Measurements from ENCODE around the gene PSAPL1.

Gene PSAPL1

GRCh38 chr4:7430965-7431695 lies 3.6 kb downstream of the PSAPL1 start:
- DNase-seq (ENCODE audit: low read depth, low spot score): no peak

DNA sequence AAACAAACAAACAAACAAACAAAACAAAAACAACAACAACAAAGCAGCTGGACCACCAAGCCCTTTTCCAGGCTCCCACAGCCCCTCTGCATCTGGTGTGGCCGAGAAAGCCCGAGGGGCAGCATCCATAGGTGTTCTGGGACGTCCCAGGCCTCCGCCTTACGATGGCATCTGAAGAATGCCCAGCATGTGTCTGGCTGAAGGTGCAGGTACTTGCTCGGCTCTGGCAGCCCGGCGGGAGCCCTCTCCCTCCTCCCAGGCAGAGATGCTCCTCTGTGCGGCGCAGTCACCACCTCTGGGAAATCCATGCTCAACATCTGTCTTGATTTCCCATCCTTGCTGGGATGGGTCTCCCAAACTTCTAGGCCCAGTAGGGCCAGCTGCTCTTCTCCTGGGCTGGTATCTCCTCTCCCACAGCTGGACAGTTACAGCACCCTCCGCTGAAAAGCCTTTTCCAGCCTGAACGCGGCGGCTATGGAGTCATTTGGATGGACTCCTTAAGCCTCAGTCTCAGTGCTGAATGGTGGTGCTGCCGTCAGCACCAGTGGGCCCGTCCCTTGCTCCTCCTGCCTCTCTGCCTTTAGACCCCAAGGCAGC lies 4.3 kb downstream of the PSAPL1 start:
- DNase-seq (ENCODE audit: low read depth, low spot score): no peak

GRCh38 chr4:7429601-7430078 lies 5.1 kb downstream of the PSAPL1 start:
- no peak for DNase-seq (ENCODE audit: low read depth, low spot score)

- no peak for DNase-seq (ENCODE audit: low read depth, low spot score)
Measured at GRCh38 chr4:7429069-7429416, 5.7 kb downstream of the PSAPL1 start.

DNA sequence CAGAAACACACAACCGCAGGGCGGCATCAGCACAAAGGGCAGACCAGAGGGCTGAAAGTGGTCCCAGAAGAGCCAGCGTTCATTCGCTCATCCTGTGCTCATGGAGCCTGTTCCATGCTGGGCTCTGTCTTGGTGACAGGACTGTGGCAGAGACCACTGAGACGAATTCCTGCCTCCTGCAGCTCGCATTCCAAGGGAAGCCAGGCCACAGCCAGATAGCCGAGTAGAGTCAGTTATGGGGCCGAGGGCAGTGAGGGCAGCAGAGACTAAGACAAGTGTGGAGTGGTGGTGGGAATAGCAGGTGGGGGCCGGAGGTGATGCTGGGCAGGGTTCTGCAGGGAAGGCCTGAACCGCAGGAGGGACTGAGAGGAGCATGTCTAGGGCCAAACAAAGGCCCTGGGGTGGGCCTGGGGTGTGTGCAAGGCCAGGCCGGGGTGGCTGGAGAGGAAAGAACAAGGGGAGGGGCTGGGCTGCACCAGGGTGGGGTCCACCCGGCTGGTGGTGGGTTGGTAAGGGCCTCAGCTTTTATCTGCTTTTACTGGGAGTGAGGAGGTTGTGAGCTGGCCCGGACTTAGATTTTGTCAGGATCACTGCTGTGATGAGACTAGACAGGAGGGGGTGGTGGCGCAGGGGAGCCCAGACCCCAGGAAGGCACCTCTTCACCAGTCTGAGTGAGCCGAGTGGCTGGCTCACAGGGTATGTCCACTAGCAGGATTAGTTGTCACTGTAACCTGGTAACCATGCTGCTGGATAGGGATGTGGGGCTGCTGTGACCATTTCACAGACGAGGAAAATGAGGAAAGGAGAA lies 6.3 kb downstream of the PSAPL1 start:
- DNase-seq (ENCODE audit: low read depth, low spot score): peak; percentile 31

DNA sequence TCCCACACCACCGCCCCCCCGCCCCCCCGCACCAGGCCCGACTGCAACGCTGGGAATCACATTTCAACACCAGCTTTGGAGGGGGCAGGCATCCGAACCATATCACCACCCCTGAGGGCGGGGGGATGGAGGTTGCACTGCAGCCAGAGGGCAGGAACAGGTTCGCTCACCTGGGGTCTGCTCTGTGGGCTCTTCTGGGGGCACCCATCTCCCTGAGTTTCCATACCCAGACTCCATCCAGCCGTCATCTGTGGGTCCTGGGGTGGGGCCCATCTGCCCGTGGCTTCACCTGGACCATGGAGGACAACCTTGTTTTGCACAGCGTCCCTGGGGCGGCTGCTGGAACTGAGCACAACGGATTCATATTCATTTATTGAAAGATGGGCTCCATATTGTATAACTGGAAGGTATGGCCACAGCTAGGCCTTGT lies 6.9 kb downstream of the PSAPL1 start:
- DNase-seq (ENCODE audit: low read depth, low spot score): no peak

DNA sequence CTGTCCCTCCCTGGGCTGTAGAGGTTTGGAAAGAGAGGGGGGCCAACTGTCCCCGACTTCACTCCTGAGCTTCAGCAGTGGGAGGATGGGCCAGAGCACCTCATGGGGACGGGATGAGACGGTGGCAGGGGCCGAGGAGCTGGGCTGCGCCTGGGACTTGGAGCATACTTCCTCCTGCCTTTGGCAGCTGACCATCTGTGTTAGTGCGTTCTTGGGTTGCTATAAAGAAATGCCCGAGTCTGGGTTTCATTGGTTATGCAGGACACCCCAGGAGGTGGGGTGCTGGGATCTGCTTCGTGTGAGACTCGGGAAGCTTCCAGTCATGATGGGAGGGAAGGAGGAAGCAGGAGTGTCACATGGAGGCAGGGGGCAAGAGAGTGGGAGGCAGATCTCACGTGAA lies 7.4 kb downstream of the PSAPL1 start:
- DNase-seq (ENCODE audit: low read depth, low spot score): no peak

DNA sequence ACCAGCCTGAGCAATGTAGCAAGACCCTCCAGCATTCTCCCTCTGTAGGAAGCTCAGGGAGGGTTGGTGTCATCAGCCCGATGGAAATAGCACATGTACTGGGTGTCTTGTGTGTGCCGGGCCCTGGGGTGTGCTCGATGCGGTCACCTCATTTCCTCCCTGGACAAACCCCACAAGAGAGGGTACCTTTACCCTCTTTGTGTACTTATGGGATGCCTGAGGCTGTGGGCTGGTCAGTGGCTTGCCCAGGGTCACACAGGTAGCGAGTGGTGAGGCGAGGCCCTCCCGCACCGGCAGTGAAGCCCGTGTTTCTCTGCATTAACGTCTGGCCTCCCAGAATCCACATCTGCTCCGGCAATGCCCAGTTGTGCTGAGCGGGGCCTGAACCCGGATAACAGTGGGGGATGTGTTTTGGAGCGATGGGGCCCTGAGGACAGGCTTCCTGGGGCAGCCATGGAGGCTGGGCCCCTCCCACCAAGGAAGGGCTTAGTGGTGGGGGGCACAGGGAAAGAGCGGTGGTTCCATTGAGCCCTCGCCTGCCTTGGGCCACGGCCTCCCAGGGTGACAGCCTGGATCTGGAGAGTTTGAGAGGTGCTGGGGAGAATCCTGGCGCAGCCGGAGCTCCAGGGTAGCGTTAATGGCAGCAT lies 8.1 kb downstream of the PSAPL1 start:
- no peak for DNase-seq (ENCODE audit: low read depth, low spot score)

- no peak for DNase-seq (ENCODE audit: low read depth, low spot score)
Measured at GRCh38 chr4:7425591-7426468, 8.9 kb downstream of the PSAPL1 start.

DNA sequence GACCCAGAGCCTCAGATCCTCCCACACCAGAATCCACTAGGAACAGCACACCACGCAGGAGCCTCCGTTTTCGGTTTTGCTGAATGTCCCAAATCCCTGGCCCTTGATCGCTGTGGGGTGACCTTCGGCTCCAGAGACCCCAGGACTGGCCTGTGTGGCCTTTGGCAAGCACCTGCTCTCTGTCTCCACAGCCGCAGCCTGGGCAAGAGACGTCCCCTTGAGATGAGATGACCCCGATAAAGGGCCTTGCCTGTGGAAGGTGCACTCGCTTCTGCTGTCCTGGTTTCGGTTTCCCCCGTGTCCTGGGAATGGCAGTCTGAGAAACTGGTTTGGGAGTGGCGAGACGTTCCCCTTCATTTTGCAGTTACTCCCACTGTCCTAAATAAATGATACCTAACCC lies 9.6 kb downstream of the PSAPL1 start:
- no peak for DNase-seq (ENCODE audit: low read depth, low spot score)

- DNase-seq (ENCODE audit: low read depth, low spot score): no peak
Measured at GRCh38 chr4:7424553-7425111, 10.1 kb downstream of the PSAPL1 start.

GRCh38 chr4:7423801-7424552 lies 10.8 kb downstream of the PSAPL1 start:
- DNase-seq (ENCODE audit: low read depth, low spot score): peak; percentile 27

GRCh38 chr4:7423391-7423790 lies 11.3 kb downstream of the PSAPL1 start:
- DNase-seq (ENCODE audit: low read depth, low spot score): no peak

DNA sequence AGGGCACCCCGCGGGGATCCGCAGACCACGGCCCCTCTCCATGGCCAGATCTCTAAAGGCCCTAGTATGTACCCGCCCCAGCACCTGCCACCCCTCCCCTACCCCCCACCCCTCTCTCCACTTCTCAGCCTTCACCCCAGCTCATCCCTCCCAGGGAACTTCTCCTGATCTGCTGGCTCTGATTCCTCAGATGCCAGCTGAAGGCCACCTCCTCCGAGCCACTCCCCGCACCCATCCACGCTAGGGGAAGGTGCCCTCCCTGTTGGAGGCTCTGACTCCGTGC lies 11.9 kb downstream of the PSAPL1 start:
- no peak for DNase-seq (ENCODE audit: low read depth, low spot score)

DNA sequence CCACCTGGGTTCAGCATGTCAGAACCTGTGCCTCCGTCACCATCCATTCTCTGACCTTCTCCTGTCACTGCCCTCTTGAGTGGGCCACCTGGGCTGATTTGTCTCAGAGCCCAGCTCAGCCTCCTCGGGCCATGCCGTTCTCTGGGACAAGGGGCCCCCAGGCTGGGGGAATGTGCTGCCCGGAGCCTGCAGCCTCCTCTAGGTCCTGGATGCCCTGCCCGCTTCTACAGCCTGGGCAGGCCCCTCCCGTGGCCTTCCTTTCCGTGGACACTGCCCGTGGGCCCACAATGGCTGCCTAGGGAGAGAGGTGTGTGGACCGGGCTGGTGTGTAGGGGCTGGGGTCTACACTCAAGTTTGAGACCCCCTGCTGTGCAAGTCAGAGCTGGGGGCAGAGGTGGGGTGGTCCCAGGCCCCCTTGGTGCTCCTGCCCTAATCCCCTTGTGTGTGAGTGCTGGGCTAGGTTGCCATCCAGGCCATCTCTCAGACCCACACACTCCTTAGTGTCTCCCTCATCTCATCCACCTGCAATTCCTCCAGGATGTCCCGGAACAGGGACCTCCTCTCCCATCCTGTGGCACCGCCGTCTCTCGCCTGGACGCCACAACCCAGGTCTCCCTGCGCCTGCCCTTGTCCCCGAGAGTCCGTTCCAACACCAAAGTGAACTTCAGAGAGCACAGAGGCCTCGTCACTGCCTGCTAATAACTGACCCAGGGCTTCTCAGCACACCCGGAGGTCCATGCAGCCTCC lies 12.4 kb downstream of the PSAPL1 start:
- DNase-seq (ENCODE audit: low read depth, low spot score): no peak

DNA sequence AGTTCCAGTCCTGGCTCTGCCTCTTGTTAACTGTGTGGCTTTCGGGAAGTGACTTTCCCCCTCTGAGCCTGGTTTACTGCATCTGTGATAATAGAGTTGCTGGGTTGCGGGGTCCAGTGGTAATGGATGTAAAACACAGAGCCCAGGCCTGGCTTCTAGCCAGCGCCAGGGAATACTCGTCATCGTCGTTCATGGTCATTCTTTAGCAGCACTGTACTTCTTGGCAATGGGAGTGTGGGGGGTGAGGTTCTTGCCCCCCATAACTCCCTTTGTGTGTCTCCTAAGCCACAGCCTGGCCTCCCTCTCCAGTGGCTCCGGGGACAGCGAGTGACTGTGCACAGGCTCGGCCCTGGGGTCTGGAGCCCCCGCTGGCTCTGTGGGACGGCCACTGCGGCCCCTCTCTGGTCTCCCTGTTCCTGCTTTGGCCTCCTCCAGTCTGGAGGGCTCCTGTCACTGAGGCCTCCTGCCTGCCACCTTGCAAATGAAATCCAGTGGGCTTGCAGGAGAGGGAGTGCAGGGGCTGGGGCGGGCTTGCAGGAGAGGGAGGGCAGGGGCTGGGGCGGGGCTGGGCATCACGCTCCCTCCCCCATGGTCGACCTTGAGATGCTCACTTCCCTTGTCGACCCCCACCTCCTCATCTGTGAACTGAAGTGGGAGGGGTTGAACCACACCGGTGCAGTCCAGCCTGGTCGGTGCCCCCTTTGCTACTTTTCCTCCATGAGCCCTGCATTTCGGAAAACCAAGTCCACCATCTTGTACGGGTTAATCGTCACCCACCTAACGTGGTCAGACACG lies 13.2 kb downstream of the PSAPL1 start:
- no peak for DNase-seq (ENCODE audit: low read depth, low spot score)

DNA sequence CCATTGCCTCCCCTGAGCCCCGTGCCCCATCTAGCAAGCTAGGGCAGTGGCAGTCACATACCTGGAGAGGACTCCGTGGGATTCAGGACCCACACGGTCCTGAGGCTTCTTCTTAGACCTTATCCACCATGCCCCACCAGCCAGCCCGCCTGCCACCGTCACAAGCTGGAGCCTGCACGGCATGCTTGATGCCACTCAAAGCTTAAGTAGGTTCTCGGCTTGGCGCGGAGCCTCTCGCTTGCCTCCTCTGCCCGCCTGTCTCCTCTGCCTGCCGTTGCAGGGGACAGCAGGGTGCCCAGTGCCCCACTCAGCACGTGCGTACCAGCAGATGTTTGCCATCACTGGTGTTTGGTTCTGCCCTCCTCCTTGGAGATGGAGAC lies 14.1 kb downstream of the PSAPL1 start:
- no peak for DNase-seq (ENCODE audit: low read depth, low spot score)

GRCh38 chr4:7419961-7420660 lies 14.6 kb downstream of the PSAPL1 start:
- no peak for DNase-seq (ENCODE audit: low read depth, low spot score)

Data from astrocyte of the hippocampus (primary cell).